ENCODE data around the gene NTM.

- TF ChIP-seq CTCF (IDR thresholded peaks at IDR 0.05) (no peak), POLR2A (IDR thresholded peaks at IDR 0.05) (no peak), EP300 (IDR thresholded peaks at IDR 0.05) (no peak)
Measured at GRCh38 chr11:131758726-131759125, 388.3 kb downstream of the NTM start.
